NT2/D1 (cell line): ENCODE data around the gene PDE7B.

Experiments used
- SUZ12 ChIP-seq: IDR thresholded peaks from 2 replicates; pipeline ENCODE4 v1.6.1; 2011; ENCODE audit not compliant: insufficient read length, insufficient read depth; ENCODE audit errors: extremely low read depth
- YY1 ChIP-seq: IDR thresholded peaks from 2 replicates; pipeline ENCODE4 v1.6.1; 2011; ENCODE audit not compliant: insufficient read length, insufficient read depth
- ZNF274 ChIP-seq: IDR thresholded peaks from 2 replicates; pipeline ENCODE4 v1.6.1; 2011; ENCODE audit warnings: mild to moderate bottlenecking, low read depth, low read length

DNA sequence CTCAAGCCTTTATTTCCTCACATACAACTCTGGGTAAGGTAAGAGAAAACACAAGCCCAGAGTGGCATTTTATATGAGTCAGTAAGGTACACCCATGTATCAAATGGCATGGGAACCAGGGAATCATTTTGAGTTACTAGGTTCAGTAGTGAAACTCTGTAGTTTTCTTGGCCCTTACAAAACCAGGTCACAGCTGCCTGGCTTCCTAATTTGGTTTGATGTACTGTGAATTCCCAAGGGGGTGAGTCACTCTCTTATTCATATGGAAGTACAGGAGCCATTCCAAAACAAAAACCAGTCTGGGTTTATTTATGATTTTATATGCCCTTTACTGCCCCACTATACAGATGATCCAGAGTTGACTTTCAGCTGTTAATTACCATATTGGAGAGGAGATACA lies 70.7 kb downstream of the PDE7B start:
- no peak for TF ChIP-seq YY1
- no peak for TF ChIP-seq ZNF274
- TF ChIP-seq SUZ12 = no peak
